ENCODE results near the gene CPNE7.

The CPNE7 gene

DNA sequence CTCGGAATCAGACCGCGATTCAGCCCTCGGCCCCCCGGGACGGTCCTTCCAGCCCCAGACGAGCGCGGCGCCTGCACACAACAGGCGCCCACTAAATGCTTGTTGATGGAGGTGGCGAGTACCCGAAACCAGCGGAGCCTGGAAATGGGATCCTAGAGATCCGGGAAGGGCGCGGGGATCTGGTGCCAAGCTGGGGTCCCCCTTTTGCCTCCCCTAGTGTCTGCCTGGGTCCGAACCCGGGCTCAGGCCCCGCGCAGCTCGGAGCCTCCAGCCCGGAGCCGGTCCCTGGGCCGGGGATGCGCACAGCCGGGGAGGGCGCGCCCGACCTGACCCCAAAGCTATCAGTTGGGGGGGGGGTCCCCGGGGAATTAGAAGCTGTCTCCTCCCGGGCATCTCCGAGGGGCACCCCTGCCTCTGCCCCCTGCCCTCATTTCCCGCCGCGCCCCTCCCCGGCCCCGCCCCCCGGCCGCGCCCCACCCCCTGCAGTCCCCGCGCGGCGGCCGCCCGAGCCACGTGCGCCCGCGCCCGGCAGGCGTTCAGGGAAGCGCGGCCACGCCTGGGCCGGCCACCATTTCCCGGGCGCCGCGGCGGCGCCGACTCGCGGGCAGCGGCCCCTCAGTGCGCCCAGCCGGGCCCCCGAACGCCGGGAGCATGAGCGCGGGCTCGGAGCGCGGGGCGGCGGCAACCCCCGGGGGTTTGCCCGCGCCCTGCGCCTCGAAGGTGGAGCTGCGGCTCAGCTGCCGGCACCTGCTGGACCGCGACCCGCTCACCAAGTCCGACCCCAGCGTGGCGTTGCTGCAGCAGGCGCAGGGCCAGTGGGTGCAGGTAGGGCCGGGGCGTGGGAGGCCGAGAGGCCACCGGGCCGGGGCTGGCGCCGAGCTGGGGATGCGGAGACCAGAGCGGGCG is at the start of gene CPNE7:
Gene CPNE7, plus strand, starts transcription at position 512 of the 906 bp plus-strand sequence. Its CDS starts 140 bp downstream, at position 652.
- DNase-seq (ENCODE audit: low spot score), result peak; percentile 63

DNA sequence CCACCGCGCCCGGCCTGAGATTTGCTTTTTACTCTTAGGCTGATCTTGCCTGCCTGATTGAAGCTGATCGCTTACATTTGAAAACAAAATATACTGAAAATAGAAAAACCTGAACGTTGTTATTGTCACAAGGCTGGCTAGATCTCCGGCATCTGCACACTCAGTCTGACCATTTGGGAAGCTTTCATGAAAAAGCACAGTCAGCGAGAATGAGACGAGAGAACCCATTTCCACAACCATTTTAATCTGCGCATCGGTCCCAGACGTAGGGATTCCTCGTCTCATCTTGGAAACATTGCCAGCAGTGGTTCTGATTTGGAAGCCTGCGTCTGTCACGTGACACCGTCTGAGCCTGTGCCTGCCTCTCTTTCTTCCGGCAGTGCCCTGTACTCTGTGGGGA is 46.5 kb upstream of the CPNE7 start:
- DNase-seq (ENCODE audit: low spot score), result no peak

DNA sequence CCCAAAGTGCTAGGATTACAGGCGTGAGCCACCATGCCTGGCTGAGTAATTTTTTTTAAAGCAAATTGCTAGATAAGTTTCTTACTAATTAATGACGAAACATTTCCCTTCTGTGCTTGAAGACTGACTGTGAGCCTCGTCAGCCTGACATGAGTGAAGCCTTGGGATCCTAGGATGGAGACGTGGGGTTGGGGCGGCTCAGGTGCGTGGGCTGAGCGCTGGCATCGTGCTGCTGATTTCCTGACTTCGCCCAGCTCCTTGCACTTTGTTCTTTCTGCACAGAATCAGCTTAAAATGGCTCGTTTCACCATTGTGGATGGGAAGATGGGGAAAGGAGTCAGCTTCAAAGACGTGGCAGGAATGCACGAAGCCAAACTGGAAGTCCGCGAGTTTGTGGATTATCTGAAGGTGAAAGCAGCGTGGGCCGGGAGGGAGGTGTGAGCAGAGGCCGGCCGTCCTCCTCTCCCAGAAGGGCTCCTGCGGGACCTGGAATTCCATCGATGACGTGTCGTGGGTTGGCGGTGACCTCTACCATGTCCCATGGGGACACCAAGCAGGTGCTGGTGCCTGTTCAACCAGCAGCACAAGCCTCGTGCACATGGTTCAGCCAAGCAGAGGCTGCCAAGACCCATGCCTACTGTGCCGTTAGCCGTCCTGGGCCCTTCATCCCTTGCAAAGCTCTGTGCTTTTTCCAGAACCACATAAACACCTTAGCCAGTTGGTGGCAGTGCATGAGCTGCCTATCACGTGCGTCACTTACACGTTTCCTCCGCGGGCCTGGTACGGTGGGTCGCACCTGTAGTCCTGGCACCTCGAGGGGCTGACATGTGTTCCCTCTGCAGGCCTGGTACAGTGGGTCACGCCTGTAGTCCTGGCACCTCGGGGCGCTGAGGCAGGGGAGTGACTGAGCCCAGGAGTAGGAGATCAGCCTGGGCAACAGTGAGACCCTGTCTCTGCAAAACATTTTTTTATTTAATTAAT is 44.9 kb upstream of the CPNE7 start:
- DNase-seq (ENCODE audit: low spot score), result no peak

DNA sequence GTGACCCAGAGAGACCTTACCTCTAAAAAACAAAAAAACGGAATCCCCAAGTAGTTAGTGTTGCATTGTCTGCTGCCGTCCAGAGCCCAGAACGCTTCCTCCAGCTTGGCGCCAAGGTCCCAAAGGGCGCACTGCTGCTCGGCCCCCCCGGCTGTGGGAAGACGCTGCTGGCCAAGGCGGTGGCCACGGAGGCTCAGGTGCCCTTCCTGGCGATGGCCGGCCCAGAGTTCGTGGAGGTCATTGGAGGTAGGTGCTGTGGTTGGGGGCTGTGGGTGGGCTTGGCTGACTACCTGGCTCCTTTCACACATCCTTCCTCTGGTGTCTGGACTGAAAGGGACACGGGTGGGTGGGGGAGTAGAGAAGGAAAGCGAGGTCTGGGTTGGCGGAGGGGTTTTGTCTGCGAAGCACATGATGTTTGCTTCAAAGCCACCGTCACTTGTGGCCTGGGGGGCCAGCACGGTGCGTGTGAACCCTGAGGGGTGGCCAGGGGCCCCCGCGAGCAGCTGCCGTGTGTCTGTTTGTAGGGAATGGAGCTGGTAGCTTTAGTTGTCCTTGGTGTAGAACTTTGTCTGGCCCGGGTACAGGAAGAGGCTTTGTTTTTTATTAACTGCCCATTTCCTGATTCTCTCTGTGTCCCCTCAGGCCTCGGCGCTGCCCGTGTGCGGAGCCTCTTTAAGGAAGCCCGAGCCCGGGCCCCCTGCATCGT is 43.6 kb upstream of the CPNE7 start:
- DNase-seq (ENCODE audit: low spot score), result no peak

DNA sequence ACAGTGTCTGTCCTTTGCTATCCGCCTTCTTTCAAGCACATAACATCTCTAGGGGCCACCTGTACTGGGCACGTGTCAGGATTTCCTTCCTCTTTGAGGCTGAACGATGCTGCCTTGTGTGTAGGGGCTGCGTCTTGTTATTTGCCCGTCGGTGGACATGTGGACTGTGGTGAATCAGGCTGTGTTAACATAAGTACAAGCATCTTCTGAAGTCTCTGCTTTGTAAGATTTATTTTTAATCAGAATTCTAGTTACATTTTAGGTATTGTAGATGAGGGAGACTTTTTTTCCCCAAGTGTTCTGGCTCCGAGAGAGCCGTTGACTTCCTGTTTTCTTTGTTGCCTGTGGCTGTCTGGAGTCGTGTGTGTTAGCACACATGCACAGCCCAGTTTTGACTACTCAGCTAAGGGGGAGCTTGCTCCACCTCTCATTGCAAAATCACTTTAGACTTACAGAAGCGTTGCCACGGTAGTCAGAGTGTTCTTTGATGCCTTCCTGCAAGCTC is 41.3 kb upstream of the CPNE7 start:
- DNase-seq (ENCODE audit: low spot score), result no peak

DNA sequence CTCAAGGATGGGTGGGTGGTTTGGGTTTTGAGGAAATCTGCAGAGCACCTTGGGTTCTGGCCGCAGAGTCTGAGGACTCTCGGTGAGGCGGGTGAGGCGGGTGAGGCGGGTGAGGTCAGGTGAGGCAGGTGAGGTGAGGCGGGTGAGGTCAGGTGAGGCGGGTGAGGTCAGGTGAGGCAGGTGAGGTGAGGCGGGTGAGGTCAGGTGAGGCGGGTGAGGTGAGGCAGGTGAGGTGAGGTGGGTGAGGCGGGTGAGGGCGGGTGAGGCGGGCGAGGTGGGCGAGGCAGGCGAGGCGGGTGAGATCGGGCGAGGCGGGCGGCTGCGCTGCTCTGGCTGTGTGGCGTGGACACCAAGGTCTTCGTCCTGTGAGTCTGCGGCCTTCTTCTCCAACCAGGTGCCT is 39.2 kb upstream of the CPNE7 start:
- no peak for DNase-seq (ENCODE audit: low spot score)

DNA sequence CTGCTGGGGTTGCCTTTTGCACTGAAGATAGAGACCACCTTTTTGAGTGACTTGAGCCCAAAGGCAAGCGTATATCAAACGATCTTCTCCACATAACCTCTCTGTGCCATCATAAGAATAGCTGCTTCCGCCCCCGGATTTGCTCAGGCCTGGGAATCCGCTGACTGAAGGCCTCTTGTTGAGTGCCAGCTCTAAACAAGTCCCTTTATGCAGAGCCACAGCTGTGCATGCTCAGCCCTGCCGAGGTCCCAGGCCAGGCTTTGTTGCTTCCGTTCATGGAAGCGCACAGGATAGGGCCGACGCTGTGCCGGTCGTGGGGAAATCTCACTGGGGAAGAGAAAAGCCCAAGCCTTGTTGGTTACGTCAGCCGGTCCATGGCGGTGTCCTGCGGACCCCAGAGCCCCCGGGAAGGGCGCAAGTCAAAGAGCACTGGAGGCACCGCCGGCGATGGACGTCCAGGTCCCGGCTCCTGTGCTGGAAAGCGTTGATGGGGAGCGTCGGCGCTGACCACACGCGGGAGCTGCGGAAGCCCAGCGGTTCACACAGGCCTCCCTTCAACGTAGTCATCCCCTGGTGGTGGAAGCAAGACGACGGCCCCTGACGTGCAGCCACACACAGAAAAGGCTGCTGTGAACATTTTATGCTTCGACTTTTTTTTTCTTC is 38.5 kb upstream of the CPNE7 start:
- DNase-seq (ENCODE audit: low spot score), result no peak

DNA sequence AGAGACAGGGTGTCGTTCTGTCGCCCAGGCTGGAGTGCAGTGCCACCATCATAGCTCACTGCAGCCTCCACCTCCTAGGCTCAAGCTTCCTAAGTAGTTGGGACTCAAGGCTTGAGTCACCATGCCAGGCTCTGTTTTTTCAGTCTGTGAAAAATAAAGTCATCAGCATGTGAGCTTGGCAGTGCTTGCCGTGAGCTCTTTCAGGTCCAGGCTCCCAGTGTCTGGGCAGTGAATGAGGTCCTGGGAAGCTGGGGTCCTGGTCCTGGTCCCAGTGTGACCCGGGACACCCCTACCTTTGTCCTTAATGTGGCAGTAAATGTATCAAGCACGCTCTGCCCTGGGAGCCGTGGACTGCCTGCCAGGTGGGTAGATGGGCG is 38.0 kb upstream of the CPNE7 start:
- DNase-seq (ENCODE audit: low spot score), result no peak

DNA sequence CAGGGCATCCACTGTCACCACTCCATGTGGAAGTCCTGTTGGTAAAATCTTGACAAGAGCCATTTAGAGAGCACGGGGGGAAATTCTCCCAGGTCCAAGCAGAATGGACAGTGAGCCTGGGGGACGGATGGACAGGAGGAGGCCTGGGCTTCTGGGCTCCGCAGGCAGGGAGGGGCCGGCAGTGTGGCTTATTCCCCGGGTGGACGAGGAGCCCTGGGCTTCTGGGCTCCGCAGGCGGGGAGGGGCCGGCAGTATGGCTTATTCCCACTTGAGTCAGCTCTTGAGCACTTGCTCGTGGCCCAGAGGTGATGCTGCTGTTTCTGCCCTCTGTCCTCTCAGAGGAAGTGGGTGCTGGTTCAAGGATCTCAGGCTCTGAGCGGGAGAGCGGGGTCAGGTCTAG is 37.3 kb upstream of the CPNE7 start:
- no peak for DNase-seq (ENCODE audit: low spot score)

DNA sequence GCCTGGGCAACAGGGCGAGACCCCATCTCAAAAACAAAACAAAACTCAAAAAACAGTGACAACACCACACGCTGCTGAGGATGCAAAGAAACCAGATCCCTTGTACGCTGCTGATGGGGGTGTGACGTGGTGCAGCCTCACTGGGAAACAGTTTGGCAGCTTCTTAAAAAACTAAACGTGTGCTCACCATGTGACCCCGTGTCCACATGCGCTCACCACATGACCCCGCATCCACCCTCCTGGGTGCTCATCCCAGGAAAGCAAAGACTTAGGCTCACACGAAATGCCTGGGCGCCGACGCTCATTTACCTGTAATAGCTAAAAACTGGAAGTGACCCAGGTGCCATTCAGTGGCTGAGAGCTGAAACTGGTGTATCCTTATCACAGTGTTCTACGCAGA is 35.0 kb upstream of the CPNE7 start:
- no peak for DNase-seq (ENCODE audit: low spot score)

DNA sequence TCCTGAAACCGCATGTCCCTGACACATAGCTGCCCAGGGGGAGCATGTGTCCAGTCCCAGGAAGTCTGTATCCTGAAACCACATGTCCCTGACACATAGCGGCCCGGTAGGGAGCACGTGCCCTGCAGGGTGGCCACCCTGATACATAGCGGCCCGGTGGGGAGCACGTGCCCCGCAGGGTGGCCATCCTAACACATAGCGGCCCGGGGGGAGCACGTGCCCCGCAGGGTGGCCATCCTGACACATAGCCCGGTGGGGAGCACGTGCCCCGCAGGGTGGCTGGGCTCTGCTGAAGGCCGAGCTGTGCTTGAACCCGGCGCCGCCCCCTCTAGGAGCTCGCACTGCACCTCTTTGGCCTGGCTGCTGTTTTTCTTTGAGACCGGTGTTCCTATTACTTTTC is 33.8 kb upstream of the CPNE7 start:
- no peak for DNase-seq (ENCODE audit: low spot score)

DNA sequence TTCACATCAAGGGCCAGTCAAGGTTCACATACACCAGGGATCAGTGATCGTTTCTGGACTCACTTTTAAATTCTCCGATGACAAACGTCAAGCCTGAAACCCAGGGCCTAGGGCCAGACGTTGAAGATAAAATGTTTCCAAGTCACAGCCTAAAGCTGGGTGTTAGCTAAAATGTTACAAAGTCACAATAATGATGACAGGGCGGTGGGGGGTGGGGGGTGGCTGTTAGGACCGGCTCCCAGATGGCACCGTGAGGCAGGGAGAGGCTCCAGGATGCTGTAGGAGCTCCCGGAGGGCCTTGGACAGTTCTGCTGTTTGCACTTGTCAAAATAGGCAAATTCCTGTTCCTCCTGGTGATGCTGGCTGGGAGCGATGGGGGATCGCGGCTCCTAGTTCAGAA is 31.4 kb upstream of the CPNE7 start:
- no peak for DNase-seq (ENCODE audit: low spot score)

DNA sequence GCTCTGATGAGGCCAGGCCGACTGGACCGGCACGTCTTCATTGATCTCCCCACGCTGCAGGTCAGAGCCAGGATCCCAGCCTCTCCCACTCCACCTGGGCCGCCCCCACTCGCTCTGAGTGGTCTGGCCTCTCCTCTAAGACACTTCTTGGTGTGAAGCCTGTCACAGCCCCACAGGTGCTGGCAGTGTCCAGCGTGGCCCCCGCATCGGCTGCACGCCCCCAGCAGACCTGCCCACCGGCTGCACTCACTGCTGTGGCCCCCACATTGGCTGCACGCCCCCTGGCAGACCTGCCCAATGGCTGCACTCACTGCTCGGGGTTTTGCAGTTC is 30.9 kb upstream of the CPNE7 start:
- DNase-seq (ENCODE audit: low spot score), result no peak

DNA sequence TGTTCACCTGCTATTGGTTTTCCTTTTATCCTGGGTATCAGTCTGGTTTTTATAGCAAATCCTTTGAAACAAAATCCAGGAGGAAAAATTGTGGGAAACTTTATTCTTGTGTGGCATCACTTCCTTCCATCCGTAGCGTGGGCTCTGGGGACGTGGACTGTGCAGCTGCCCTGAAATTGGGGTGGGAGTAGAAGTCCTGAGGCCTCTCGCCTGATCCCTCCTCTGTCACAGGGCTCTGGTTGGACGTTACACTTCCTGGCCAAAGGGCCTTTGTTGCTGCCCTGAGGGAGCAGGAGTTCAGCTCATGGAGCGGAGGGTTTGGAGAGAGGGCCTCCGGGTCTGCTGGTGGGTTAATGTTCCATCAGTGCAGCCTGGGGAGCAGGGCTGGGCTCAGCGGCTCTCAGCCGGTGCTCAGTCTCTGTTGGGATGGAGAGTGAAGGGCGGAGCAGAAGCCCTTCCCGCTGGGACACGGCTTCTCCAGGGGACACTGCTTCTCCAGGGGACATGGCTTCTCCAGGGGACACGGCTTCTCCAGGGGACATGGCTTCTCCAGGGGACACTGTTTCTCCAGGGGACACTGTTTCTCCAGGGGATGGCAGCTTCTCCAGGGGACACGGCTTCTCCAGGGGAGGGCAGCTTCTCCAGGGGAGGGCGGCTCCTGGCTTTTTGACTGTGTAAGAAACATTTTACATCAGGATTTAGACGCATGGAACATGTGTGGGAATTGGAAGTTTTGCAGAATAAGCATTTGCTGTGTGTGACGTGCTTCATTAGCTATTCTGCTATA is 30.3 kb upstream of the CPNE7 start:
- DNase-seq (ENCODE audit: low spot score), result no peak

DNA sequence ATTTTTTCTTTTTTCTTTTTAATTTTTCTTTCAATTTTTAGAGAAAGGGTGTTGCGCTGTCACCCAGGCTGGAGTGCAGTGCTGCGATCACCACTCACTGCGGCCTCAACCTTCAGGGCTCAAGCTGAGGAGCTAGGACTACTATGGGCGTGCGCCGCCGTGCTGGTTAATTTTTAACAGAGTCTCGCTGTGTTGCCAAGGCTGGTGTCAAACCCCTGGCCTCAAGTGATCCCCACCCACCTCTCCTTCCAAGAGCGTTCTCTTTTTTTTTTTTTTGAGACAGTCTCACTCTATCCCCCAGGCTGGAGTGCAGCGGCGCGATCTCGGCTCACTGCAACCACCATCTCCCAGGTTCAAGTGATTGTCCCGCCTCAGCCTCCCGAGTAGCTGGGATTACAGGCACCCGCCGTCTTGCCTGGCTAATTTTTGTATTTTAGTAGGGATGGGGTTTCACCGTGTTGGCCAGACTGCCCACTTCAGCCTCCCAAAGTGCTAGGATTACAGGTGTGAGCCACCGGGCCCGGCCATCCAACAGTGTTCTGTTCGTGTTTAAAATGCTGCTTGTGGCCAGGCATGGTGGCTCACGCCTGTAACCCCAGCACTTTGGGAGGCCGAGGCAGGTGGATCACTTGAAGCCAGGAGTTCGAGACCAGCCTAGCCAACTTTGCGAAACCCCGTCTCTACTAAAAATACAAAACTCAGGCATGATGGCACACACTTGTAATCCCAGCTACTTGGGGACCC is 29.6 kb upstream of the CPNE7 start:
- no peak for DNase-seq (ENCODE audit: low spot score)

DNA sequence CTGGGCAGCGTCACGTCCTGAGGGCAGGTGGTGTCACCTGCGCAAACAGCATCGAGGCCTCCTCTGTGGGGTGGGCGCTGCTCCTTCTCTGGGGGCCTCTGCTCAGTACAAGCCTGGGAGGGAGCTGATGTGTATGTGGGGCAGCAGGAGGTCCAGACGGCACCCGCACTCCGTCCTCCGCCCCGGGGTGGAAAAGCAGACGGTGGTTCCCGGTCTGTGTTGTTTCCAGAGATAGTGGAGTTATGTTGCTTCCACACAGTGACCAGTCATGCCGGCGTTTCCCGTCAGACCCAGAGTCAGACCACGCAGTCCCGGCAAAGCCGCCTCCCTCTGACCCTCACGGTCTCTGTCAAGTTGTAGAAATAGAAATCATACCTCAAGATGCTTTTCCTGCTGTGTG is 28.8 kb upstream of the CPNE7 start:
- no peak for DNase-seq (ENCODE audit: low spot score)

DNA sequence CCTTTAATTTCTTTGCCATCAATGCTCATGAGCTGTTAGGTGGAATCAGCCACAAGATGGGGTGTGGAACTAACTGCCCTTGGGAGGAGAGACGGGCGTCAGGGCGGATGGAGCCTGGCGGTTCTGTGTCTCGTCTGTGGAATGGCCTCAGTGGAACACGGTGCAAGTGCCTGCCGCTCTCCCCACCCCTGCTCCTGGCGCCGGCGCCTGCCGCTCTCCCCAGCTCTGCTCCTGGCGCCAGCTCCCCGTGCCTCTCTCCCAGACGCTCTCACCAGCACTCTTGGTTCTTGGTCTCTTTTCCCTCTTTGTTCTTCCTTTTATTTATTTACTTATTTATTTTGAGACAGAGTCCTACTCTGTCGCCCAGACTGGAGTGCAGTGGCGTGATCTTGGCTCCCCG is 28.3 kb upstream of the CPNE7 start:
- no peak for DNase-seq (ENCODE audit: low spot score)

DNA sequence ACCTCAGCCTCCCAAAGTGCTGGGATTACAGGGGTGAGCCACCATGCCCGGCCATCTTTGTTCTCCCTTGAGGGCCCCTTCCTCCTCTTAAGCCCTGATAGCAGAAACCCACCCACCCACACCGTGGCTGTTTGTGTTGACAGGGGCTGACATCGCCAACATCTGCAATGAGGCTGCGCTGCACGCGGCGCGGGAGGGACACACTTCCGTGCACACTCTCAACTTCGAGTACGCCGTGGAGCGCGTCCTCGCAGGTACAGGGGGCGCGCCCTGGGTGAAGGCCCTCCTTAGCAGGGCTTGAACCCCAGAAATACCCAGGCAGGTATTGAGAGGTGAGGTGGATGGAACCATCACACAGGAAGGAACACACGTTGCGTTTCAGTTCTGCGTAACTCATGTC is 27.7 kb upstream of the CPNE7 start:
- DNase-seq (ENCODE audit: low spot score), result no peak

DNA sequence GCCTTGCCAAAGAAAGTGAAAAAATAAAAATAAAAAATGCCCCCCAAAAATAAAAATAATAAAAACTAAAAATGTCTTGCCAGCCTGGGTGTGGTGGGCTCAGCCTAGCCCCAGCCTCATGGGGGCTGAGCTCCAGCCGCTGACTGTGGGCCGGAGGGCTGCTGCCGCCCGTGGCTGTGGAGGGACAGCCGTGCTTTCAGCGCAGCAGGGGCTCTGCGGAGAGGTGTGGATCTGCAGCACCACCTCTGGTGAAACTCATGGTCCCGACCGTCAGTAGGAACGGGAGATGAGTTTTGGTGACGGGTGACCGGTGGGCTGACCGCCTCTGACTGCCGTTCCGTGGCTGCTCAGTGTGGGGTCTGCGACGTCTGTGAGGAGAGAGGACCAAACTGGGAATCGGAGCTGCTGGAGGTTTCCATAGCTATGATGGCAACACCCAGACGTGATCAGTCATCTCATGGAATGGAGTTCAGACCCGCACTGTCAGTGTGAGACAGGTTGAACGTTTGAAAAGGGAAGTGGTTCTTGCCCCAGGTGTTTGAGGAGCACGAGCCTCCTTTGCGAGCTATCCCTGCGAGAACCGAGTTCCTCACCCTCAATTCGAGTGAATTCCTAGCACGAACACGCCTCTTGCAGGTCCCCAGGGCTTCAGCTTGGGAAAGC is 27.1 kb upstream of the CPNE7 start:
- DNase-seq (ENCODE audit: low spot score), result no peak
